ENCODE data around the gene LGMN. TPM values are rescaled to one million over a fixed set of nuclear protein-coding genes. Genes with fewer than 3 reads are reported as not detected.

LGMN gene
- total RNA-seq, 4 donors from 2014 or later: 26.5 to 103 (median 57.2) TPM

DNA sequence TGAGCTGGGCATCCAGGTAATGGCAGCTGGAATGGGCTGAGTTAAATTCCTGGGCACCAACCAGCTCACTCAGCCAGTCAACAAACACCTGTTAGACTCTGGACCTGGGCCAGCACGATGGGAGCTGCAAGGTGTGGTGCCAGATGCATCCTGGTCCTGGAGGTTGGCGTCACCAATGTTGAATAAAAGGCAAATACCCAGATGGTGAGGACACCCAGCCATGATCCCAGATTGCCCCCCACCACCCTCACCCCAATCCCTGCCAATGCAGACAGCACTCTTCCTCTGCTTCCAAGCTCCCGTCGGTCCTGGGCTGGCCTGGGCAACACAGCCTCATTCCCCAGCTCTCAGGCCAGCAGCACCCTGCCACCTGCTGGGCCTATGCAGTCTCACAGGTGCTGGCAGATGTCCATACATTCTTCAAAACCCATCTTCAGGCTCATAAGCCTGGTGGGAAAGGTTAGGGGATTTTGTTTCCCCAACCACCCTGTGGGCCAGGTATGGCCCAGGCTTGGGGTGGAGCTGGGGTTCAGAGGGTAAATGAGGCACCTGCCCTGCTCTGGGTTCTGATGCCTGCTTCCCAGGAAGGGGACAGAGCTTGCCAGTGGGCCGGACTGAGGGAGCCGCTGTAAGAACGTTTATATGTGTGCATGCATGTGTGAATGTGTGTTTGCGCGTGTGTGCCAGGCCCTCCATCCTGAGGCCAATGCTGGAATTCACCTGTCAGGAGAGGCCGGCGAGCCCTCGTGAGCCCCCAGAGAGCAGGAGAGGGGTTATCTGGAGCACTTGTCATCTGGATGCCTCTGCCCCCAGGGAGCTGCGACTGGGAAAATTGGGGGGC, 58.0 kb downstream of the LGMN start:
- Histone ChIP-seq H3K27ac (no peak overlapping the region), H3K36me3 (no peaks in the 10 kb centered on the region), H3K27me3 (no peaks in the 10 kb centered on the region), H3K4me1 (peaks cover 10 to 42% (median 28%) of the 10 kb centered on the region in 4 donors), H3K4me3 (no peak overlapping the region), H3K9me3 (no peaks in the 10 kb centered on the region)
- intact Hi-C loops (cut with DNase I; ENCODE audit: low total_unique reads): no loop called here
- 69% methylated on average over 13 of the region's 13 CpGs; no CpG with 5 or more reads in 1 of the 2 donors for WGBS, 2 donors (ENCODE audit: low coverage in 1 of 2)
- DNase-seq: peak; percentile 29
- TF ChIP-seq, protein P1, sequence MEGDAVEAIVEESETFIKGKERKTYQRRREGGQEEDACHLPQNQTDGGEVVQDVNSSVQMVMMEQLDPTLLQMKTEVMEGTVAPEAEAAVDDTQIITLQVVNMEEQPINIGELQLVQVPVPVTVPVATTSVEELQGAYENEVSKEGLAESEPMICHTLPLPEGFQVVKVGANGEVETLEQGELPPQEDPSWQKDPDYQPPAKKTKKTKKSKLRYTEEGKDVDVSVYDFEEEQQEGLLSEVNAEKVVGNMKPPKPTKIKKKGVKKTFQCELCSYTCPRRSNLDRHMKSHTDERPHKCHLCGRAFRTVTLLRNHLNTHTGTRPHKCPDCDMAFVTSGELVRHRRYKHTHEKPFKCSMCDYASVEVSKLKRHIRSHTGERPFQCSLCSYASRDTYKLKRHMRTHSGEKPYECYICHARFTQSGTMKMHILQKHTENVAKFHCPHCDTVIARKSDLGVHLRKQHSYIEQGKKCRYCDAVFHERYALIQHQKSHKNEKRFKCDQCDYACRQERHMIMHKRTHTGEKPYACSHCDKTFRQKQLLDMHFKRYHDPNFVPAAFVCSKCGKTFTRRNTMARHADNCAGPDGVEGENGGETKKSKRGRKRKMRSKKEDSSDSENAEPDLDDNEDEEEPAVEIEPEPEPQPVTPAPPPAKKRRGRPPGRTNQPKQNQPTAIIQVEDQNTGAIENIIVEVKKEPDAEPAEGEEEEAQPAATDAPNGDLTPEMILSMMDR (IDR thresholded peaks at IDR 0.05): peak; percentile 34 to 60 (median 48)
- TF ChIP-seq POLR2AphosphoS5 (IDR thresholded peaks at IDR 0.05) (peak in 1 of 3 donors; percentile 16), POLR2A (IDR thresholded peaks at IDR 0.05) (no peak), EP300 (IDR thresholded peaks at IDR 0.05; ENCODE audit: low read depth) (no peak)
- in situ Hi-C loops (cut with MboI; ENCODE audit: low pct_ligation_motif_present in 1 of 4, low pct_unique_long_range_greater_than_20kb in 1 of 4, low sequenced_read_pairs in 3 of 4): loop anchor here (25.0 kb wide), 2 partner anchors 97 to 553 kb away; partner anchors contain the start of gene GOLGA5 (in 1 of the 4)

DNA sequence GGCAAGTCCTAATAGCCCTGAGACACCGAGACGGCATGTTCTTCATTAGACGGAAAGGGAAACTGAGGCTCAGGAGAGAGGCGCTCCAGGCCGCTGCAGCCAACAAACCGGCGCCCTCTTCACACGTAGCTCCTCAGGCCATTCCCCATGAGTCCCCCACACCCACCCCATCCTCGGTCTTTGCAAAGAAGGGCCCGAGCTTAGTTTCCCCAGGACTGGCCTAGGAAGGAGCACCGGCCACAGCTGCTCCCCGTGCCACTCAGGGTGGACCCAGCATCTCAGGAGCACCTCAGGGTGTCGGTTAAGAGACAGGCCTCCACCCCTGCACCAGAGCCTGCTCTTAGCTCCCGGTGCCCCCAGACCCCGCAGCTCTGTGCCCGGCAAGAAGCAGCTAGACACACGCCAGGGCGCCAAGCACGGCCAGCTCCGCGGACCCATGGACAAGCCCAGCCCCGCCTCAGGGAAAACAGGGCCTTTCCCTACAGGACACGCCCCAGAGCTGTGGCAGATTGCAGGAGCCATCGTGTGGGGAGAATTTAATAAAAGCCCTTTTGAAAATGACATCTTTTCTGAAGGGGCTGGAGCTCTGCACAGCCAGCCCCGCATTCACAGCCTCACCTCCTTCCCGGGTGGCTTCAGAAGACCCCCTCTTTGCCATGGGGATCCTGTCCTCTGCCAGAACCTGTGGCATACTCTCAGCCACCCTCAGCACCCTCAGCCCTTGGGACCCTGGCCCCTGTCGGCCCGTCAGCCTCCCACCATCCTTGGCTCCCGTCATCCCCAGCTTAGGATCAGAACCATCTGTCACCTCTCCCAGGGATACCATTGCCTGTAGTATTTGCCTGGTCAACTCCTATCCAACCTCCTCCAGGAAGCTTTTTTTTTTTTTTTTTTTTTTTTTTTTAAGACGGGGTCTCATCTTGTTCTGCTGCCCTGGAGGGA, 59.7 kb downstream of the LGMN start:
- no peaks in the 10 kb centered on the region for H3K9me3 ChIP-seq
- intact Hi-C loops (cut with DNase I; ENCODE audit: low total_unique reads): loop anchor here (5.0 kb wide), 1 partner anchor 94 kb away; no protein-coding TSS in a partner anchor
- in situ Hi-C loops (cut with MboI; ENCODE audit: low pct_ligation_motif_present in 1 of 4, low pct_unique_long_range_greater_than_20kb in 1 of 4, low sequenced_read_pairs in 3 of 4): loop anchor here (25.0 kb wide), 2 partner anchors 99 to 551 kb away; partner anchors contain the start of gene GOLGA5 (in 1 of the 4)
- no peaks in the 10 kb centered on the region for H3K36me3 ChIP-seq
- no peak for TF ChIP-seq POLR2A (IDR thresholded peaks at IDR 0.05)
- TF ChIP-seq, protein P1 (IDR thresholded peaks at IDR 0.05): no peak
- no peak for TF ChIP-seq POLR2AphosphoS5 (IDR thresholded peaks at IDR 0.05)
- TF ChIP-seq EP300 (IDR thresholded peaks at IDR 0.05; ENCODE audit: low read depth): no peak
- peak; percentile 53 for DNase-seq
- 74 to 92% methylated on average over 6 to 24 of the region's 30 CpGs for WGBS, 2 donors (ENCODE audit: low coverage in 1 of 2)
- H3K27me3 ChIP-seq: no peaks in the 10 kb centered on the region
- no peak overlapping the region for H3K27ac ChIP-seq
- peaks cover 10 to 42% (median 28%) of the 10 kb centered on the region in 4 donors for H3K4me1 ChIP-seq
- peak overlapping the region in 2 of 4 donors; percentile 24 to 33 for H3K4me3 ChIP-seq

DNA sequence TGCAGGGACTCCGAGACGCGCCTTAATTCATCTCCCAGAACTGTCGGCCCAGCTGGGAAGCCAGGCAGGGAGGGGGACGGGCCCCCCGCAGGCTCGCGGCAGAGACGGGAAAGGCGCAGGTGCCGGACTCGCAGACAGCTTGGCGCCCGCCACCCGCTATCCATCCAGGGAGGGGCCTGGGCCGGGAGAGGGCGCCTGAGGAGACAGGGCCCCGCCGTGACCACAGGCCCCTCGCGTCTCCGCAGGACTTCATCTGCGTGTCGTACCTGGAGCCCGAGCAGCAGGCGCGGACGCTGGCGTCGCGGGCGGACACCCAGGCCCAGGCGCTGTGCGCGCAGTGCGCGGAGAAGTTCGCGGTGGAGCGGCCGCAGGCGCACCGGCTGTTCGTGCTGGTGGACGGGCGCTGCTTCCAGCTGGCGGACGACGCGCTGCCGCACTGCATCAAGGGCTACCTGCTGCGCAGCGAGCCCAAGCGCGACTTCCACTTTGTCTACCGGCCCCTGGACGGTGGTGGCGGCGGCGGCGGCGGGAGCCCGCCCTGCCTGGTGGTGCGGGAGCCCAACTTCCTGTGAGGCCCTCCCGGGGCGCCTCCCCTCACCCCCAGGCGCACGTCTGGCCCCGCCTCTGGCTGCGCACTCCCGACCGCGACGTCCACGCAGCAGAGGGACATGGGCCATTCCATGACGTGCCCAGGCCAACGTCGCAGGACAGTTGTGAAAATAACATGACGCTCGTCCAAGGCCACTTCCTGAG, 60.6 kb downstream of the LGMN start:
- no peak for TF ChIP-seq POLR2A (IDR thresholded peaks at IDR 0.05)
- TF ChIP-seq EP300 (IDR thresholded peaks at IDR 0.05; ENCODE audit: low read depth): no peak
- TF ChIP-seq POLR2AphosphoS5 (IDR thresholded peaks at IDR 0.05): no peak
- TF ChIP-seq, protein P1 (IDR thresholded peaks at IDR 0.05): no peak
- peak overlapping the region in 3 of 4 donors; percentile 5 to 33 (median 24) for H3K4me3 ChIP-seq
- 74% methylated on average over 50 of the region's 80 CpGs; no CpG with 5 or more reads in 1 of the 2 donors for WGBS, 2 donors (ENCODE audit: low coverage in 1 of 2)
- H3K4me1 ChIP-seq: peaks cover 10 to 36% (median 22%) of the 10 kb centered on the region in 4 donors
- DNase-seq: no peak
- H3K27ac ChIP-seq: peak overlapping the region in 2 of 4 donors; percentile 29 to 39
- in situ Hi-C loops (cut with MboI; ENCODE audit: low pct_ligation_motif_present in 1 of 4, low pct_unique_long_range_greater_than_20kb in 1 of 4, low sequenced_read_pairs in 3 of 4): loop anchor here (25.0 kb wide), 2 partner anchors 99 to 551 kb away; partner anchors contain the start of gene GOLGA5 (in 1 of the 4)
- H3K36me3 ChIP-seq: no peaks in the 10 kb centered on the region
- no peaks in the 10 kb centered on the region for H3K9me3 ChIP-seq
- intact Hi-C loops (cut with DNase I; ENCODE audit: low total_unique reads): loop anchor here (5.0 kb wide), 1 partner anchor 94 kb away; no protein-coding TSS in a partner anchor
- no peaks in the 10 kb centered on the region for H3K27me3 ChIP-seq
